SW480 (cell line): ENCODE measurements around the gene SERINC5.

Experiments
- DNase-seq: peaks from one replicate; pipeline ENCODE4 v3.0.0-alpha.2; 2016; ENCODE audit warnings: low spot score

Gene SERINC5

DNA sequence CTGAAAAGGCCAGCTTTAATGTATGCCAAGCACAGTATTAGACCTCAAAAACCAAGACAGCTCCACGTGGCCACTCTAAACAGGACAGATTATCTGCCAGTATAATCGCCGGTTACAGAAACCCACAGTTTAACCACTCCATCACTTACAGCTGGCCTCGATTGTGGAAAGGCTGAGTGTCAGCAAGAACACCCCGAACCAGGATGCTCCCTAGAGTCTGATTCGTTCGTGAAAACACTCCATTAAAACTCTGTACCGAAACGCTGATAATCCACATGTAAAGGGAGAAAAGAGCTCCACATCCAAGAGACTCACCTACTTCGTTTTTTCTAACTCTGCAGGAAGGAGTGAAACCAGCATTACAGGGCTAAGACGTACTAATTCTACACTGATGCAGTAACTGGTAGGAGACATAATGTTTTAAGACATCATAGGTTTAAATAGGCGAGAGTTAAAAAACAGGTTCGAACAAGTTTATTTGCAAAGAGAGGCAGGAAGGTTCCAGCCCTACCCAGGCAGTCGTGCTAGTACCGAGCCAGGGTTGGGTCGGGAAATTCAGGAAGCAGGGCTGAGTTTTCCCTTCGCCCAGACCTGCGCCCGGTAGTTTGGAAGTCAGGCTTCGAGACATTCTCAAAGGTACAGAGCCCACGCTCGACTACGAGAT is 949 bp downstream of the SERINC5 start:
- DNase-seq, result no peak

DNA sequence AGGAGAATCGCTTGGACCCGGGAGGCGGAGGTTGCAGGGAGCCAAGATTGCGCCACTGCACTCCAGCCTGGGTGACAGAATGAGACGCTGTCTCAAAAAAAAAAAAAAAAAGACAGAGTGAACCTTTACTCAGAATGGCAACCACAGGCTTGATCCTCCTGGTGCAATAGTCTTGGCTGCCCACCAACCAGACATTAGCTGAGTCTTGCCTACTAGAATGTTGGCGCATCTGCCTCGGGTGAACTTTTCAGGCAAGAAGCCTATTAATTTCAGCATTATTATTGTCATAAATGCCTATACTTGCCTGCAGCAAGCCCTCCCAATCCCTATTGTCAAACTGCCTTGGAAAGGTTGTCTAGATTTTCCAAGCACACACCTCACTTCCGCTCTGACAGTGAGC is 4.2 kb downstream of the SERINC5 start:
- DNase-seq, result no peak

DNA sequence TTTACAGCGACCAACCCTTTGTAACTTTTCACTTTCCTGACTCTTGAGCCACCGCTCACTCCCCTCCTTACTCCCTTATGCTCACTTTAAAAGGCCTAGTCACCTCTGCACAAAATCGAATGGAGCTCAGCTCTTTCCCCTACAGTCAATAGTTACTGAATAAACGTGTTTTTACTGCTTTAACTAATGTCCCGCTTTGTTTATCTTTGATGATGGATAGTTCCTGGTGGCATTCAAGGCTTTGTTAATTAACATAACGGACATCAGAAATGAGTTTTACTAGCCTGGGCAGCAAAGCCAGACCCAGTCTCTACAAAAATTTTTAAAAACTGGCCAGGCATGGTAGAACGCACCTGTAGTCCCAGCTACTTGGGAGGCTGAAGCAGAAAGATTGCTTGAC is 5.0 kb downstream of the SERINC5 start:
- DNase-seq, result no peak

DNA sequence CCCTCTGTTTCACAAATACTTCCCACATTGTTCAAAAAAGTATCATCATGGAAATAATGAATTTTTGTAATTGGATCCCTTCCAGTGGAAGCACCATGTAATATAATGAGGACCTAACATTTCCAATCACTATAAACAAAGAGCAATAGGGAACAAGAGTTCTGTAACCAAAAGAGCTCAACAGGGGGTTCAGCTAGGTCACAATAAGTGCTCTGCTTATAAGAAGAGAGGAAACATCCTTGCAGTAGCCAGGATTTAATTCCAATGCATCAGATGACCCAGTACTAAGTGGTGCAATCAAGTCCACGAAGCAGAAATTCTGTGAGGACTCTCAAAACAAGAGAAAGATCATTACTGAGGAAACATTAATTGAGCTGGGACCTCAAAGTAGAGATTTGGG is 5.9 kb downstream of the SERINC5 start:
- no peak for DNase-seq

DNA sequence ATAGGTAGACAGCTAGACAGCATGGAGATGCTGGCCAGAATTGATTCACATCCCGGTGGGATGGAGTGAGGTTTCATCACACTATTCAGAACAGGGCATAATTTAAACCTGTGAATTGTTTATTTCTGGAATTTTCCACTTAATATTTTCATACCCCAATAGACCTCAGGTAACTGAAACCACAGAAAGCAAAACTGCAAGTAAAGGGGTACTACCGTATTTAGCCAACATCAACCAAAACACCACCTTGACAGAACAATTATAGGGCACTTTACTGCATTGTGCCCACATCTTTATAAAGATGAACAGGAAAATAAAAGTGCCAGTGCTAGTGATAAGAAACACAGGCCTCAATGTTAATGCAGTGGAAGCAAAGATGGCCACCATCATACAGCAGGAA is 7.5 kb downstream of the SERINC5 start:
- no peak for DNase-seq

DNA sequence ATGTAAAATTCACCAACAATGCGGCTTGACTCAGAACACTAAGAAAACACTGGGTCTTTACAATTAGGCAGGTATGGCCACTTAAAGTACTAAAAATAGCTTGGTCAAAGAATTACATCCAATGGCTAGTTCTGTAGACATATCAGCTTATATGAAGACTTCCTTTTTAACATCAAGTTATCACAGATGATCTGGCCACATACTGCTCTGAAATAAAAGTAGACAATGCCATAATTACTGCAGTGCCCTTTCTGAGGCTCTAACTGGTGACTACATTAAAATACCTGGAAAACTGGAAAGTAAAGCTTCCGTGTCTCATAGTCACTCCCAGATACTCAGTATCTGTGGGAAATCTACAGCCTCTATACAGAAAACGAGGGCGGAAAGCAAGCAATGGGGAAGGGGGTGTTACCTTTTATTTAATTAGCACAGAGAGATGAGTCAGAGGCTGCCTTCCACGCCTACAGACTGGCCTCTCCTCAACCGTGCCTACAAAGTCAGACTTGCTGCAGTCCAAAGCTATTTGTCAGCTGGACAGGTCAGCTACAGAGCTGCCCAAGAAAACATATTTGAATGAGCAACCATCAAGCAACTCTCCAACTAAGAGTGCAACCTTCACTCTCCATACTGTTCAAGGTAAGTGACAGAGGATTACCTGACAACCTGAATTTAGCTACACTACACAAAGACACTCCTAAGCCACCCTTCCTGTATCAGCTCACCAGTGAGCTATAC is 8.7 kb downstream of the SERINC5 start:
- peak; percentile 96 for DNase-seq

DNA sequence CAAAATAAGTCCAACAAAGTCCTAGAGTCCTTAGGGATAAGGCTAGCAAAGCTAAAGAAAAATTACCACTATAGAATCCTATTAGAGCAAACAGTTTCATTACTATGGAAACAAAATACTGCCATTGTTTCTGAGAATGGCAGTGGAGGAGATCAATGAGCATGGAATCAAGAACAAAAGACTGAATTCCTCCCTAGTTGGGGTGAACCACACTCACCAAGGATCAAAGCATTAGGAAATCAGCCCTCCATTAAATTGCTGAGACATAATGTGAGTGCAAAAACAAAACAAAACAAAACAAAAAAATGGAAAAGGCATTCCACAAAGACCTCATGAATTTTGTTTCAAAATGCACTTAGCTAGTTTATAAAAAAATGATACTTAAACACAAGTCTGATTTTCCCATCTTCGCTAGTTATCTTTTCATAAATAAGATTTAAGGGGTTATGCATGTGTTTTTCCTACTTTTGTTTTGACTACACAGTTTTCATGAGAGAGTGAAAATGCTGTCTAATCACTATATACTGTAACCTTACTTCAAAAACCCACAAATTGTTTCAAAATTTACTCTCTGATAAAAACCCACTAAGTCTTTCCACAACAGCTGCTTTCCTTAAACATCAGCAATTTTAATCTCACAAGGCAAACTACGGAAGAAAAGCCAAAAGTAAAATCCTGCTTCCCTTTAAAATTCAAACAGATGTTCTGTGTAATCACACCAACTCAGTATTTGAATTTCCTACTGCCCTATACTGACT is 9.7 kb downstream of the SERINC5 start:
- DNase-seq, result peak; percentile 91

DNA sequence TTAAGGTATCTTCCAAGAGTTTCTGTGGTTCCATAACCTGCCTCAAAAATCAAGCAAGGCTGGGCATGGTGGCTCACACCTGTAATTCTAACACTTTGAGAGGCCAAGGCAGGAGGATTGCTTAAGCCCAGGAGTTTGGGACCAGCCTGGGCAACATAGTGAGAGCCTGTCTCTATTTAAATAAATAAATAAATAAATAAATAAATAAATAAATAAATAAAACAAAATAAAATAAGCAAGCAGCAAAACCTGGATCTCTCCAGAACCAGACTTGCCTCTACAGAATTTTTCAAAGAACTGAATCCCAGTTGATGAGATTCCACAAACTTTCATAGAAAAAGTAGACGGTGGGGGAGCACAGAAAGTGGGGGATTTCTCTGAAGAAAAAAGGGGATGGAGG is 12.3 kb downstream of the SERINC5 start:
- no peak for DNase-seq

DNA sequence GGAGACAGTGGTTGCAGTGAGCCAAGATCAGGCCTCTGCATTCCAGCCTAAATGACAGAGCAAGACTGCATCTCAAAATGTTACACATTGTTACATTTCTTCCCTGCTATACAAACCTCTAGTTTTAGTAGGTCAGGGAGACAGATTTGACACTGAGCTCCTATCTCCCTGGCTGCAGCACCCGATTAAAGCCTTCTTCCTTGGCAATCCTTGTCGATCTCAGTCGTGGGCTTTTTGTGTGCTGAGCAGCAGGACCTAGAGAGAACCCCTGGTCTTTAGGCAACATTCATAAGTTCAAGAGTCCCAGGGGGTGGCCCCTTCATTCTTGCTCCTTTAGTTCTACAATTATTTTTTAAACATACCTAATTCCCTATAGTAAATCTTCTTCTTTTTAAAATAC is 13.0 kb downstream of the SERINC5 start:
- no peak for DNase-seq

DNA sequence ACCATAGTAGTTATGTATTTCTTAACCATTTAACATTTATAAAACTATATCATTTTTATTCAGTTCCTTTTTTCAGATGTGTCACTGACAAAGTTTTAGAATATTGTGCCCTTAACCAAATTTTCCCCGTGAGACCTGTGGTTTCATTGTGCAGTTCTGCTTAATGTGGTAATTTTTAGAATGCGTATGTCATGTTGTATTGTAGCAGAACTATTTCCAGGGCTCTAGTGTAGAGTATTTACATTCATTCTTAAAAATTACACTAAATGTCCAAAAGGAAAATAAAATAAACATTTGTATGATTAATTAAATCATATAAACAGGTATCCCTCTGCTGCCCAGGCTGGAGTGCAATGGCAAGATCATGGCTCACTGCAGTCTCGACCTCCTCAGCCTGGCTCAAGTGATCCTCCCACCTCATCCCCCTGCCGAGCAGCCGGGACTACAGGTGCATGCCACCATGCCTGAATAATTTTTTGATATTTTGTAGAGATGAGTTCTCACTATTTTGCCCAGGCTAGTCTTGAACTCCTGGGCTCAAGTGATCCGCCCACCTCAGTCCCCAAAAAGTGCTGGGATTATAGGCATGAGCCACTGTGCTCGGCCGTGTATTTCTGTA is 15.4 kb downstream of the SERINC5 start:
- DNase-seq, result no peak

DNA sequence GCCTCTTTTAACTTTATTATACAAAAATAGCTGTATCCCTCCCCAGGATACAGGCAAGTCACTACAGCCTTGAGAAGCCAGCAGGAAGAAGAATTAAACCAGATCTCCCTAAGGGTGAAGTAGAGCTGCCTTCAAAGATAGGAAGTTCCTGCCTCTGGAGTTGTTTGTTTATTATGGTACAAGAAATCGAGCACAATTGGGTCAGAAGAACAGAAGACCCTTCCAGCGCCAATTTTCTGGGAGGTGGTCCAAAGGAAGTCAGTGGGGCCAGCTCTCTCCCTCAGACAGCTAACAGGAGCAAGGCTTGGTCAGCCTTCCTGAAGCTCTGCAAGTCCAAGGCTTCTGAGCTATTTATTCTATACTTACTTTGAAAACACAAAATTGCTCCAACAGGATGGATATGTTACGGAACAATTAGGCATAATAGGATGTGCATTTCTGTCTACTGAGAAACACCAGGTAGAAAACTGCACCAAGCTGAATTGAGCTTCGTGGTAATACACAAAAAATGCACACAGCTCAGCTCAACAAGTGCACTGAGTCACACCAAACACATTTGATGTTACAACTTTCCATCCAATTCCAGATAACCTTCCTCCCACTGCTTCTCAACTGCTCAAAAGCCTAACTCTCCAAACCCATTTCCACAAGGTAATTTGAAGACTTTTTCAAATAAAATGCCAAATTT is 16.0 kb downstream of the SERINC5 start:
- DNase-seq, result no peak

DNA sequence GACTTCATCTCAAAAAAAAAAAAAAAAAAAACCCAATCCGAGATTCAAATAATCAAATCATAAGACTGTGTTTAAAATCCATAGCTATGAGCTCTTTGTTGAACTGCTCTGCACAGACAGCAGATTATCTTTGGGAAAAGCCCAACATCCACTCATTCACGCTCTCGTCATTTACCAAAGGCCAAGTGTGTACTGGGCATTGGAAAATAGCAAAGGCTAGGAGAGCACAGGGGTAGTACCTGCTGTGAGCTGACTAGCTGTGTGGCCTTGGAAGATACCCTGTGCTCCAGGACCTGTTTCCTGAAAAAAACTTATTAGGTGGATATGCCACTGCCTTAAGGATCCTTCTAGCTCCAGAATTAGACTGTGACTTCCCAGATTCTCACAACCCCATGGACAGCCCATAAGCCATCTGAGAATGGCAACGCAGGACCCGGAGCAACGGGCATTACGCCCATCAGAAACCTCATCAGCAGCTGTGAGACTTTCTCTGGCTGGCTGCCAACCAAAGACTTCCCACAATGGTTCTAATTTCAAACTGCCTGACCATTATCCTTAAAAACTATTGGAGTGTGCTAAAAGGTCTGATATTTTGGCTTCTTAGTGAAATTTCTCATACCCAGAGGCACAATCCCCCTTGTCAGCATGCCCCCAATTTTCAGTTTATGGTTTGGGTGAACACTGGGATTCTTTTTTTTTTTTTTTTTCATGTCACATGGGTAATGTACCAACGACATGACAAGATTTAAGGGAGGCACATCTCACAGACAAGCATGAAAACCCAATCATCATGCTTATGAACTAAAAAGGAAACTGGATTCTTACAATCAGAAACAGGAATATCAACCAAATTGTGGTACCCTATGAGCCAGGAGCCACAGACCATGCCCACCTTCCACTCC is 16.8 kb downstream of the SERINC5 start:
- DNase-seq, result no peak

DNA sequence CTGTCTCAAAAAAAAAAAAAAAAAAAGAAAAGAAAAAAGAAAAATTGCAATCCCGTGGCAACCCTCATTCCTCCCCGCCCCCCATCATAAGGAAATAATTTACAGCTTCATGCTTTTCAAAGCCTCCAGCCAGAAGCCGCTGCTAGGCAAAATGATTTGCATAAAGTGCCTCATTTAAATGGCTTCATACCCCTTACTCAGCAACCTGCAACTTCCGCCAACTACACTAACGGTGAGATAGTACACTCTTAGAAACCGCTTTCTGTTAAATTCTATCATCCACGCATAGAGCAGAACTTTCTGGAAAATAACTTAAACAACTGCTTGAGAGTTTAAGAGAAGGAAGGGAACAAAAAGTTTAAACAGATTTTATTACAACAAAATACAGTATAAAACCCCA is 17.8 kb downstream of the SERINC5 start:
- DNase-seq, result no peak

DNA sequence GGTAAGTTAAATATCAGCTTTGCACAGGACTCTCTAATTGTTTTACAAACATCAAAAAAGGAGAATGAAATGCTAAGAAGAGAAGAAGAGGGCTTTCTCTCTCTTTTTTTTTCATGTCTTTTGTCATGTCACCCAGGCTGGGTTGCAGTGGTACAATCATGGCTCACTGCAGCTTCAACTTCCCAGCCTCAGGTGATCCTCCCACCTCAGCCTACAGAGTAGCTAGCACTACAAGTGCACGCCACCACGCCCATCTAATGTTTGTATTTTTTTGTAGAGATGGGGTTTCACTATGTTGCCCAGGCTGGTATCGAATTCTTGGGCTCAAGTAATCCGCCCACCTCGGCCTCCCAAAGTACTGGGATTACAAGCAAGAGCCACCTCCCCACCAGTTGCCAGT is 18.6 kb downstream of the SERINC5 start:
- DNase-seq, result no peak

DNA sequence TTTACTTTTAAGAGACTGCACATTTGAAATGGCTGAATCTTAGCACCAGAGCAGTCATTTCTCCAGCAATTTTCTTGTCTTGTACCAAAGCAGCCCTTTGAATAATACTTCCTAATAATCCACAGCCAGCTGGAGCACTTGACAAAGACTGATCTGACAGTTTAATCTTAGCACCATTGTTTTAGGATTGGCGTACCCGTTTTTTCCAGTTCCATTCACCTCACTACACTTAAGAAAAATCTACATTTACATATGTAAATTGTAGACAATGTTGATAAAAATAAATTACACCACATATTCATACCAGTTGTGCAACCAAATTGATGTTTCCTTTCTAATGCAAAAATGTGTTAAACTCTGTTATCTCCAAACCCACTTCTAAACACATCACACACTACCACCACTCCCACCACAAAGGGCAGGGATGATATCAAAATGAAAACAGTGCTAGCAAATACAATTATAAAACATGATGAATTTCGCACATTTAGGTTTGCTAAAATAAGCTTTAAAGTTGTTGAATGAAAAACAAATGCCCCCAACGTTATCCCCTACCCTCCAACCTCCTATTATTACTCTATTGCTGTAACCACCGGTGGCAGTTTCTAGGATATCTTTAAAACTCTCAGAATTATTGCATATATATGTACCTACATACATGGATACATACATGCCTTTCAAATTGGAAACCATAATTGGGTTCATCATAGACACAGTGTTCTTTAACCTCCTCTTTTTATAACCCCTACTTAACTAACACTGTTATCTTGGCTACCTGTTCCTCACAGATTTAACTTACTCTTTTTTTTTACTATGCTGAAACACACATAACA is 21.5 kb downstream of the SERINC5 start:
- no peak for DNase-seq

DNA sequence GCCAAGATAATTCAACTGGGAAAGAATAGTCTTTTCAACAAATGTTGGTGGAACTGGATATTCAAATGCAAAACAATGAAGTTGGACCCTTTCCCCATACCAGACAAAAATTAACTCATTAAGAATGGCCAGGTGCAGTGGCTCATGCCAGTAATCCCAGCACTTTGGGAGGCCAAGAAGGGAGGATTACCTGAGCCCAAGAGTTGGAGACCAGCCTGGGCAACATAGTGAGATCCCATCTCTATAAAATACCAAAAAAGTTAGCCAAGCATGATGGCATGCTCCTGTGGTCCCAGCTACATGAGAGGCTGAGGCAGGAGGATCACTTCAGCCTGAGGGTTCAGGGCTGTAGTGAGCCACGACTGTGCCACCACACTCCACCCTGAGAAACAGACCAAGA is 24.2 kb downstream of the SERINC5 start:
- DNase-seq, result no peak

DNA sequence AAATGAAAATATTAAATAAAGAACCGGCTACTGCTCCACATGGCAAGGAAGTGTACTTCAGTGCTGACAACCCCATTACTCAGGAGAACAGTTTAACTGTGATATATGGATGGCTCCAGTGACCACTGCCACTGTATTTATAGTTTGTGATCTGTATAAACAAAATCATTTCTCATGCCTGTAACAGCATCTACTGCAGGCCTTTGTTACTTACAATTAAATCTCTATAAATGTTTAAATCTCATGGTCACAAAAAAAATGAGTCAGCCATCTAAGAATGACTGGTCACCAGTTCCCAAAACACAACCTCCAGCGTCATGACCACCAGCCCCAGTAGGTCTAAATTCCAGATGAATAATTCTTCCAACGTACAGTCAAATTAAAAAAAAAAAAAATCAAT is 24.6 kb downstream of the SERINC5 start:
- DNase-seq, result no peak

DNA sequence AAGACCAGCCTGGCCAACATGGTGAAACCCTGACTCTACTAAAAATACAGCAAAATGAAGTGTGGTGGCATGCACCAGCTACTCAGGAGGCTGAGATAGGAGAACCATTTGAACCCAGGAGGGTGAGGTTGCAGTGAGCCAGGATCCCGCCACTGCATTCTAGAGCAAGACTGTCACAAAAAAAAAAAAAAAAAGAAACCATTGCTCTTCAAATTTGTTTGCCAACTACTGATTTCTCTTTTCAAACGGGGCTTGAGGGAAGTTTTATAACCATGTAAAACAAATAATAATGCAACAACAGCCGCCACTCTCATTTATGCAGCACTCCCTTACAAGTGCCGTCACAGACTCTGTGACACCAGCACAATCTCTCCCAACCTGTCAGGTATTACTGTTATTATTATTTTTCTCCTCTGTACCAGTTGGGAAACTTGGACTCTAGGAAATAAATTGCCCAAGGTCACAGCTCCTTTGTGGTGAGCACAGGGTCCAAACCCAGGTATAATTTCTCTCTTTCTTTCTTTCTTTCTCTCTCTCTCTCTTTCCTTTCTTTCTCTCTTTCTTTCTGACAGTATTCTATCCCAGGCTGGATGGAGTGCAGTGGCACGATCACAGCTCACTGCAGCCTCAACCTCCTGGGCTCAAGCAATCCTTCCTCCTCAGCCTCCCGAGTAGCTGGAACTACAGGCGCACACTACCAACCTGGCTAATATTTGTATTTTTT is 25.4 kb downstream of the SERINC5 start:
- no peak for DNase-seq

DNA sequence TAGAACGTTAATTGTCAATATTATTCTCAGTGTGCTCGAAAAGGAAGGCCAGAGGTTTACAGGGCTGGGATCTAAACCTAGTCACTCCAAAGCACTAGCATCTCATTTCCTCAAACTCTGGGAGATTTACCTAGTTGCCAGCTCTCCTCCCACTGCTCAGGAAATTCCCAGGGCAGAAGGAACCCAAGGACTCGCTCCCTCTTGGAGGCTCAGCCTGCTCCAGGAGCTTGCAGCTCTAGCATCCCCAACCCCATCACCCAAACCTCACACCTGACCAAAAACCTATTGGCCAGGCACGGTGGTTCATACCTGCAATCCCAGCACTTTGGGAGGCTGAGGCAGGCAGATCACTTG is 26.0 kb downstream of the SERINC5 start:
- DNase-seq, result no peak
